SK-N-SH (cell line): ENCODE measurements around the gene MAMDC4.

Experiments
- CTCF ChIP-seq: fragments of 200-600 bp; sonication (generic); IDR thresholded peaks from 2 replicates; pipeline ENCODE4 v1.6.1; 2017; ENCODE audit warnings: antibody characterized with exemption, mild to moderate bottlenecking, moderate library complexity
- ELF1 ChIP-seq: IDR thresholded peaks from 2 replicates; pipeline ENCODE4 v1.4.0; 2012
- EP300 ChIP-seq, 2 experiments: IDR thresholded peaks; 2 replicates each; pipeline versions ENCODE4 v1.4.0 to v1.6.1; 2012; ENCODE audit warnings: borderline replicate concordance in 1 of 2, low read depth in 1 of 2, low read length in 1 of 2
- FOSL2 ChIP-seq: IDR thresholded peaks from 2 replicates; pipeline ENCODE4 v1.4.0; 2012; ENCODE audit warnings: low read depth, mild to moderate bottlenecking, moderate library complexity, borderline replicate concordance
- MAX ChIP-seq: IDR thresholded peaks from 2 replicates; pipeline ENCODE4 v1.4.0; 2012; ENCODE audit warnings: low read depth
- POLR2AphosphoS5 ChIP-seq: IDR thresholded peaks from 2 replicates; pipeline ENCODE4 v1.6.1; 2012; ENCODE audit warnings: low read depth, low read length
- REST ChIP-seq: IDR thresholded peaks from 2 replicates; pipeline ENCODE4 v1.6.1; 2012; ENCODE audit warnings: mild to moderate bottlenecking, low read depth, low read length, moderate library complexity
- TEAD4 ChIP-seq: IDR thresholded peaks from 2 replicates; pipeline ENCODE4 v1.4.0; 2012; ENCODE audit warnings: mild to moderate bottlenecking, borderline replicate concordance; ENCODE audit not compliant: insufficient read depth

- TF ChIP-seq CTCF: no peak
- no peak for TF ChIP-seq FOSL2
- no peak for TF ChIP-seq EP300 (IDR thresholded peaks at IDR 0.05; ENCODE audit: borderline replicate concordance in 1 of 2, low read depth in 1 of 2, low read length in 1 of 2)
- TF ChIP-seq ELF1: no peak
- TF ChIP-seq REST: no peak
- TF ChIP-seq TEAD4: no peak
- TF ChIP-seq POLR2AphosphoS5: no peak
- TF ChIP-seq MAX: no peak
Measured at GRCh38 chr9:136814725-136815421, 37.3 kb upstream of the MAMDC4 start.
